Measurements from ENCODE around the gene CACNA1B. TPM values are rescaled to one million over a fixed set of nuclear protein-coding genes. Genes with fewer than 3 reads are reported as not detected.

CACNA1B gene
- total RNA-seq, 1 donor from 2014 or later, result 0.19 TPM

DNA sequence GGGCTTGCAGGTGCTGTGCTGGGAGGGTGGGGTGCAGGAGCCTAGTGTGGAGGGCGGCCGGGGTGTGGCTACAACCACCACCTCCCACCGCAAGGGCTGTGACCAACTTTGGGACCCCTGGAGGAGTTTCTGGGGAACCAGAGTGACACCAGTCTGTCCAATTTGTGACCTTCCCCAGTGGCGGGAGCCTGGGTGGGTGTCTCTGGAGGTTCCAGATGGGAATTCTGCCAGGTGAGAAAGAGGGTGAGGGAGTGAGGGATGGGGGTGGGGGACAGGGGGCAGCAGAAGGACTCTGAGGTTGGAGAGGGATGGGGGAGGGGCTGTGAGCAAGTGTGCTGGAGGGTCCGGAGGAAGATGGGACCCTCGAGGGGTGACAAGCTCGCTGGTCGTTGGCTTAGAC, 4.2 kb upstream of the CACNA1B start:
- TF ChIP-seq, protein P1, sequence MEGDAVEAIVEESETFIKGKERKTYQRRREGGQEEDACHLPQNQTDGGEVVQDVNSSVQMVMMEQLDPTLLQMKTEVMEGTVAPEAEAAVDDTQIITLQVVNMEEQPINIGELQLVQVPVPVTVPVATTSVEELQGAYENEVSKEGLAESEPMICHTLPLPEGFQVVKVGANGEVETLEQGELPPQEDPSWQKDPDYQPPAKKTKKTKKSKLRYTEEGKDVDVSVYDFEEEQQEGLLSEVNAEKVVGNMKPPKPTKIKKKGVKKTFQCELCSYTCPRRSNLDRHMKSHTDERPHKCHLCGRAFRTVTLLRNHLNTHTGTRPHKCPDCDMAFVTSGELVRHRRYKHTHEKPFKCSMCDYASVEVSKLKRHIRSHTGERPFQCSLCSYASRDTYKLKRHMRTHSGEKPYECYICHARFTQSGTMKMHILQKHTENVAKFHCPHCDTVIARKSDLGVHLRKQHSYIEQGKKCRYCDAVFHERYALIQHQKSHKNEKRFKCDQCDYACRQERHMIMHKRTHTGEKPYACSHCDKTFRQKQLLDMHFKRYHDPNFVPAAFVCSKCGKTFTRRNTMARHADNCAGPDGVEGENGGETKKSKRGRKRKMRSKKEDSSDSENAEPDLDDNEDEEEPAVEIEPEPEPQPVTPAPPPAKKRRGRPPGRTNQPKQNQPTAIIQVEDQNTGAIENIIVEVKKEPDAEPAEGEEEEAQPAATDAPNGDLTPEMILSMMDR (IDR thresholded peaks at IDR 0.05; ENCODE audit: borderline replicate concordance), result no peak
- intact Hi-C loops (cut with micrococcal nuclease), result no loop called here
- Histone ChIP-seq H3K36me3 (no peaks in the 10 kb centered on the region), H3K27ac (replicated peaks) (no peak overlapping the region), H3K27me3 (ENCODE audit: low read depth) (peaks cover 65% of the 10 kb centered on the region), H3K4me1 (peaks cover 4% of the 10 kb centered on the region), H3K9me3 (replicated peaks) (peaks cover 12% of the 10 kb centered on the region), H3K4me3 (no peak overlapping the region)
- no peak for DNase-seq

DNA sequence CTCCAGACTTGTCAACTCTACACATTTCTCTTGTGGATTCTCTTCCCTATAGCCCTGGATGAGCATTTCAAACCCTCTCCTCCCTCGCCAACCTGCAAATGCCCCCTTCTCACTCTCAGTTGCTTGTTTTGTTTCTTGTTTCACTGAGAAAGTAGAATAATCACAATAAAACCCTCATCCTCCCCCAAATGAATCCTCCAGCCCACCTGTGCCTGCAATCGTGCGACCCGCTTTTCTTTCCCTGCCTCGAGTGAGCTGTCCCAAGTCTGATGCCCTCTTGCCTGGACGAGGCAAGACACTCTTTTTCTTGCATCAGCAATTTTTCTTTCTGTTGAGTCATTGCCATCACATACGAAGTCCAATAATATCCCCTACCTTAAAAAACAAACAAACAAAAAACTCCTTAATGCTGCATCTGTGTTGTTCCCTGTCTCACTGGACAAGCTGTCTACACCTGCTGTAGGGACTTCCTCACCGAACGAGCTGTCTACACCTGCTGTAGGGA, 3.7 kb upstream of the CACNA1B start:
- Histone ChIP-seq H3K36me3 (no peaks in the 10 kb centered on the region), H3K4me3 (no peak overlapping the region), H3K9me3 (replicated peaks) (peaks cover 8% of the 10 kb centered on the region), H3K27ac (replicated peaks) (no peak overlapping the region), H3K4me1 (peaks cover 7% of the 10 kb centered on the region), H3K27me3 (ENCODE audit: low read depth) (peaks cover 65% of the 10 kb centered on the region)
- TF ChIP-seq, protein P1 (IDR thresholded peaks at IDR 0.05; ENCODE audit: borderline replicate concordance), result no peak
- no peak for DNase-seq
- intact Hi-C loops (cut with micrococcal nuclease), result no loop called here

DNA sequence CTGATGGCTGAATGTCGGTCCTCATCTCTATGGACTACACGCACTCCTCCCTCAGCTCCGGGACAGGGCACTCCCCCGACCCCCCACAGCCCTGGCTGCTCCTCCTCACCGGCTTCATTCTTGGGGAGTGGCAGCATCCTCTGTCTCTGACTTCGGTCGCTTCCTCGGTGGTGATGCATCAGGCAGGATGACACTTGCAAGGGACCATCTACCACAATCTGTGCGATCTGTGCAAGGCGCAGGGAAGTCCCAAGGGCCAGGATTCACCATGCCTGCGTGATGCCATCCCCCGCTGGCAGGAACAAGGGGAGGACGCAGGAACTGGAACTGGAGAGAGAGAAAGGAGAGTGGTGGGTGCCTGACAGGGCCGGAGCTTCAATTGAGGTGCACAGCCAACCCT, 2.2 kb upstream of the CACNA1B start:
- intact Hi-C loops (cut with micrococcal nuclease), result no loop called here
- H3K27me3 ChIP-seq (ENCODE audit: low read depth), result peaks cover 78% of the 10 kb centered on the region
- TF ChIP-seq, protein P1 (IDR thresholded peaks at IDR 0.05; ENCODE audit: borderline replicate concordance), result no peak
- no peak overlapping the region for H3K4me3 ChIP-seq
- no peak overlapping the region for H3K27ac ChIP-seq (replicated peaks)
- H3K9me3 ChIP-seq (replicated peaks), result no peaks in the 10 kb centered on the region
- H3K4me1 ChIP-seq, result peaks cover 7% of the 10 kb centered on the region
- no peaks in the 10 kb centered on the region for H3K36me3 ChIP-seq
- no peak for DNase-seq

DNA sequence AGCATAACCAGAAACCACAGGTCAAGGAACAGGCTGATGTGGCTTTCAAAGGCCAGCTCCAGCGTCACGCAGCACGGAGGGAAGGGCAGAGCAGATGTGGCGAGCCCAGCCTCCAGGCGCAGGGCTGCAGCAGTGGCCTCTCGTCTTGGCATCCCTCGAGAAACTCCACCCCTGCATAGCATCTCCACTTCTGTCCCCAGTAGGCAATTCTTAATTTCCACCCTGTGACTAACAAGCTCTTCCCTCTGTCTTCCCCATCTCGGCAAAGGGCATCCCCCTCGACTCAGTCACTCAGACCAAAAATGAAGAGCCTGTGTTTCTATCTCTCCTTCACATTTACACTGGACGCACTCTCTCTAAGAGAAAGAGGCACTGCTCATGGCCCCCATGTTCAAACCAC, 1.7 kb upstream of the CACNA1B start:
- no peak overlapping the region for H3K4me3 ChIP-seq
- H3K4me1 ChIP-seq, result peaks cover 7% of the 10 kb centered on the region
- intact Hi-C loops (cut with micrococcal nuclease), result no loop called here
- peaks cover 80% of the 10 kb centered on the region for H3K27me3 ChIP-seq (ENCODE audit: low read depth)
- DNase-seq, result no peak
- H3K27ac ChIP-seq (replicated peaks), result no peak overlapping the region
- TF ChIP-seq, protein P1 (IDR thresholded peaks at IDR 0.05; ENCODE audit: borderline replicate concordance), result no peak
- H3K9me3 ChIP-seq (replicated peaks), result no peaks in the 10 kb centered on the region
- no peaks in the 10 kb centered on the region for H3K36me3 ChIP-seq

DNA sequence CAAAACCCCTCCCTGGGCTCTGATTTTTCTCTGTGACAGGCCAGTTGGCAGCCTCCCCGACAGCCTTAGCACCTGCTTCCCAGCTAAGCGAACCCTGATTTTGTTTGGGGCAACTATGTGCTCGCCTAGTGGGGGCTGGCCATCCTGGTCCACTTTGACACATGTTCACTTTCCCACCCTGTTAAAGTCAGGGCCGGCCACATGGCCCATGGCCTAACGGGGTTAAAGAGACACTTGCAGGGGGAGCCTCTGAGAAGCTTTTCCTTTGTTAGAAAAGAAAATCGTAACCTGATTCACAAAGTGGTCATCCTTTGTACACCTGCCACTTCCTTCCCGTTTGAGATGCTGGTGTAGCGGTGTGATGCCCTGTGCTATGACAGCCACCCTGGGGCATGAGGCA, 1.3 kb upstream of the CACNA1B start:
- H3K4me1 ChIP-seq, result peaks cover 7% of the 10 kb centered on the region
- peaks cover 80% of the 10 kb centered on the region for H3K27me3 ChIP-seq (ENCODE audit: low read depth)
- intact Hi-C loops (cut with micrococcal nuclease), result no loop called here
- H3K27ac ChIP-seq (replicated peaks), result no peak overlapping the region
- TF ChIP-seq, protein P1 (IDR thresholded peaks at IDR 0.05; ENCODE audit: borderline replicate concordance), result no peak
- H3K9me3 ChIP-seq (replicated peaks), result no peaks in the 10 kb centered on the region
- H3K4me3 ChIP-seq, result no peak overlapping the region
- no peak for DNase-seq
- H3K36me3 ChIP-seq, result no peaks in the 10 kb centered on the region

Measured in left ventricle myocardium inferior (tissue), 1 donor.